Stimulated activated effector memory CD8-positive, alpha-beta T cell treated with anti-CD3 and anti-CD28 coated beads, Interleukin-12 subunit alpha, Interleukin-12 subunit beta, amount 100 ng/mL, for 72 hours (primary cell): ENCODE measurements around the gene DOK5.
"Not testable (repeated sequence)": the region's sequence is repeated elsewhere in the genome, so short reads cannot be mapped to it uniquely, and the experiment has no call there.

Source experiments
- ATAC-seq: fragments of 150-1000 bp; cut with Tn5 transposase; 2 replicates; pipeline ENCODE4 v1.10.0; 2021
- DNase-seq, 2 donors: peaks; one replicate each; pipeline ENCODE4 v3.0.0; 2021 to 2022; ENCODE audit warnings: low spot score in 2 of 2
- H3K27ac Mint-ChIP-seq: one replicate; pipeline ENCODE4 v1.8.0; 2022; ENCODE audit warnings: mild to moderate bottlenecking, mixed read lengths
- H3K36me3 Mint-ChIP-seq: one replicate; pipeline ENCODE4 v1.8.0; 2022; ENCODE audit warnings: mild to moderate bottlenecking, mixed read lengths
- H3K4me1 Mint-ChIP-seq: one replicate; pipeline ENCODE4 v1.8.0; 2022; ENCODE audit warnings: mixed read lengths
- H3K4me3 Mint-ChIP-seq: one replicate; pipeline ENCODE4 v1.8.0; 2022; ENCODE audit warnings: mild to moderate bottlenecking, mixed read lengths
- H3K9me3 Mint-ChIP-seq: one replicate; pipeline ENCODE4 v1.8.0; 2022; ENCODE audit warnings: mixed read lengths

DOK5 gene

DNA sequence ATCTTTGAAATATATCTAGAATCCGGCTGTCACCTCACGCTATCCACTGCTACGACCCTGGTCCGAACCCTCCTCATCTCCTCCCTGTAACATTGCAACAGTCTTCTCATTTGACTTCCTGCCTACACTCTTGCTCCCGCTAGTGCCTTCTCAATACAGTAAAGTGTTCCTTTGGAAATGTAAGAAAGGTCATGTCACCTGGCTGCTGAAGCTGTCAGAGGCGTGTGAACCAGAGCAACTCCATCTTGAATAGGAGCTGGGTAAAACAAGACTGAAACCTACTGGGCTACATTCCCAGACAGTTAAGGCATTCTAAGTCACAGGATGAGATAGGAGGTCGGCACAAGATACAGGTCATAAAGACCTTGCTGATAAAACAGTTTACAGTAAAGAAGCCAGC, 4.5 kb downstream of the DOK5 start:
- H3K4me3 Mint-ChIP-seq, H3K9me3 Mint-ChIP-seq, H3K4me1 Mint-ChIP-seq, ATAC-seq, DNase-seq, H3K36me3 Mint-ChIP-seq, H3K27ac Mint-ChIP-seq: not testable (repeated sequence)

GRCh38 chr20:54481442-54481841, 6.0 kb downstream of the DOK5 start:
- no peak overlapping the region for H3K4me3 Mint-ChIP-seq

GRCh38 chr20:54485631-54486030, 10.2 kb downstream of the DOK5 start:
- no peak for DNase-seq
- peaks cover 6% of the 10 kb centered on the region for H3K9me3 Mint-ChIP-seq
- H3K27ac Mint-ChIP-seq = no peak overlapping the region
- H3K4me1 Mint-ChIP-seq = no peaks in the 10 kb centered on the region
- ATAC-seq = no peak
- H3K36me3 Mint-ChIP-seq = no peaks in the 10 kb centered on the region
- no peak overlapping the region for H3K4me3 Mint-ChIP-seq

More at GRCh38 chr20:54481442-54481841, 6.0 kb downstream of the DOK5 start:
- Mint-ChIP-seq H3K4me1 (no peaks in the 10 kb centered on the region), H3K27ac (no peak overlapping the region), H3K9me3 (peaks cover 6% of the 10 kb centered on the region), H3K36me3 (no peaks in the 10 kb centered on the region)
- DNase-seq = no peak
- ATAC-seq = no peak

DNA sequence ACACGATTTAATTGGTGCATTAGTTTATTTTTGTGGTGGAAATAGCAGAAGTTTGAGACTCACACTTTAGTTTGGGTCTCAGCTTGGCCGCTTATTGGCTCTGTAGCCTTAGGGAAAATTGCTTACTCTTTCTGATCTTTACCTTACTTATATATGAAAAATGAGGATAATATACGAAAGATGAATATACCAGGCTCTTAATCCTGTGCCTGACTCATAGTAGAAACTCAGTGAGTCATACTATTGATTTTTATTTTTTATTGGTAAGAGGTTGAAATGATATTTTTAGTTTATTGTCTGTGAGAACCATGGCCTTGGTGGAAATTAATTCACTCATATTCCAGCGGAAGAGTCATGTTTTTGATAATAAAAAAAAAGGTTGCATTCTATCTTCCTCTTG, 11.2 kb downstream of the DOK5 start:
- no peak for ATAC-seq
- H3K27ac Mint-ChIP-seq = no peak overlapping the region
- DNase-seq = no peak
- H3K36me3 Mint-ChIP-seq = no peaks in the 10 kb centered on the region
- H3K4me1 Mint-ChIP-seq = no peaks in the 10 kb centered on the region
- no peaks in the 10 kb centered on the region for H3K9me3 Mint-ChIP-seq
- H3K4me3 Mint-ChIP-seq = no peak overlapping the region

DNA sequence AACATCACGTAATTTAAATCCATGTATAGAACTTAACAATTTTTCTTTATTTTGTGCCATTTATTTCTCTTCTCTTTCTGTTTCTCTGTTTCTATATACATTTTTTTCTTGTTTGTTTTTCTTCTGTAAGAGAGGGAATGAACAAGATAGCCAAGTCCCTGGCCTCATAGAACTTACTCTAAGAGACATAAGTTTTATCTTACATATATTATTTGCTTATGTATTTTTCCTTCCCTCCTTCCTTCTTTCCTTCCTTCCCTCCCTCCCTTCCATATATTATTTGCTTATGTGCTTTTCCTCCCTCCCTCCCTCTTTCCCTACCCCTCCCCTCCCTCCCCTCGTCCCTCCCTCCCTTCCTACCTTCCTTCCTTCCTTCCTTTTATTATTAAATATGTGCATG, 13.0 kb downstream of the DOK5 start:
- peaks cover 4% of the 10 kb centered on the region for H3K9me3 Mint-ChIP-seq
- H3K36me3 Mint-ChIP-seq = no peaks in the 10 kb centered on the region
- no peaks in the 10 kb centered on the region for H3K4me1 Mint-ChIP-seq
- no peak overlapping the region for H3K4me3 Mint-ChIP-seq
- ATAC-seq (no peak), DNase-seq (no peak)
- no peak overlapping the region for H3K27ac Mint-ChIP-seq

- H3K4me3 Mint-ChIP-seq = no peak overlapping the region
- H3K27ac Mint-ChIP-seq = no peak overlapping the region
- H3K9me3 Mint-ChIP-seq = peaks cover 4% of the 10 kb centered on the region
- no peak for ATAC-seq
- DNase-seq = no peak
- H3K36me3 Mint-ChIP-seq = no peaks in the 10 kb centered on the region
- H3K4me1 Mint-ChIP-seq = no peaks in the 10 kb centered on the region
Observed at GRCh38 chr20:54491506-54491905, 16.1 kb downstream of the DOK5 start.

DNA sequence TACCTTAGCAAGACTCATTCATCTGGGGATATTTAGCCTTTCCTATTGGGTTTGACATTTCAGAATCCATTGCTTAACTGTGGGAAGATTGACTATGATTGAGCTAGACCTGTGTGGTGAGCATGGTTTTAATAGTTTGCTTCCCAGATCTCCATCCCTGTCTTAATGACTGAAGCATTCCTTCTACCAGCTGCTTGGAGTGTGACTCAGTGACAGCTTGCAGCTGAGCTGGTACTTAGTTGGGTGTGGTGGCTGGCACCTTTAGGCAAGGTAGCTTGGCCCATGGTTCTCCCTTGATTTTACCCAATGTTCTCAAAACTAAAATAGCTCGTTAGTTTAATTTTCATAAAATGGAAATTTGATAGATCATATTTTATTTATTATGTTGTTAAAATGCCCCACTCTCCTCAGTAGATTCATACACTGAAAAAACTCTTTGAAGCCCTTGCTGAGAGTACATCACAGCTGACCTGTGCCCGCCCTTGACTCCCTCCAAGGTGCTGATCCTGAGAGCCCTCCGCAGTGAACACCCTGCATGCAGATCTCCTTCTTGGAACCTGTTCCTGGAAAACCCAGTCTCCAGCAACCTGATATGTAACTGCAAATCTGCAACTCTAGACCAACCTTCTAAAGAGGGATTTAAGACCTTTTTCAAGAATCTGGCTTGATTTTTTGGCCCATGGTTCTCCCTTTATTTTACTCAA, 19.1 kb downstream of the DOK5 start:
- Mint-ChIP-seq H3K4me1 (no peaks in the 10 kb centered on the region), H3K4me3 (no peak overlapping the region), H3K9me3 (peaks cover 4% of the 10 kb centered on the region), H3K27ac (no peak overlapping the region), H3K36me3 (no peaks in the 10 kb centered on the region)
- DNase-seq (no peak), ATAC-seq (no peak)

DNA sequence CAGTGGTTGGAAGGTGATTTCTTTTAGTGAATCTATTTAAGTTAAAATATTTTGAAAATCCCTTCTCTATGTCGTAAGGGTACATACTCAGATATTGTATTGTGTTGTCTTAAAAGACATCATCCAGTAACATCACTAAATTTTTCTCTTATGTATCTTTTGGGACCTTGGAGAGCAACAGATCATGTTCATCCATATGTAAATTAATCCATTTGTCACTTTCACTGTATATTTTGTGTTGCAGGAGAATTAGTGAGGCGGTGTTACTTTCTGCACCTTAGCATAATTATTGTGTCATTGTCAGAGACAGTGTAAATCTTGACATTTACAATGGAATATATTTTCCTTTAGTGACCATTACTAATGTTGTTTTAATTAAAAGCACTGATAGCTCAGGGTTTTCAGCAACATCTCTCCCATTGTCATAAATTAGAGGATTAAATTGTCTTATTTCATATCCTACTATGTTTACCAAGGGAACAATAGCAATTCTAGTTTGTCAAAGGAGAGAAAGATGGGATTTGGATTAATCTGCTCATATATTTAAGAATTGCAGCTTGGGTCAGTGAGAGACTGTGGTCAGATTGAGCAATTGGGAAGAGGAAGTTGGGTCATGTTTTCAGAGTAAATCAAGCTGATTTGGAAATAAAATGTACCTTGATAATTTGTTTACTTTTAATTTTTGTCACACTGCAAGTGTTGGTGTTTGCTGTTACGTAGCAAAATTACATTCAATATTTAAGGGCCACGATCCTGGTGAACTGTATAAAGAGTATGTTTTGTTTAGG, 22.7 kb downstream of the DOK5 start:
- DNase-seq (no peak), ATAC-seq (no peak)
- Mint-ChIP-seq H3K36me3 (no peaks in the 10 kb centered on the region), H3K4me1 (no peaks in the 10 kb centered on the region), H3K27ac (no peak overlapping the region), H3K4me3 (no peak overlapping the region), H3K9me3 (peaks cover 2% of the 10 kb centered on the region)

DNA sequence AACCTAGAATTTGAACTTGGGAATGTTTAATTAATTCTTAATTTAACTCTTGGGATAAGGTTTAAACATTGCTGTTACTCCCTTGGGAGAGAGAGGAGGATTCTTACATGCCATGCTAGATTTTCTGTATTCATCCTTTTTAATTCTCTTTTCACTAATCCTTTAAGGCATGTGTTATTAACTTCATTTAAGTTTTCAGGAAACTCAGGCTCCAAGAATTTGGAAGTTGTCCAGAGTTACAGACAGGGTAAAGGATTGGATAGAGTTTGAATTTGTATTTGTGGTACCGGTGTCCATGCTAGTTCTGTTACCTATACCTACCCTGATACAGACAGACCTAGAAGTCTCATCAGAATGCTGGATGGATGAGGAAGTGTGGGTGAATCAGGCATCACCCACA, 23.7 kb downstream of the DOK5 start:
- no peaks in the 10 kb centered on the region for H3K9me3 Mint-ChIP-seq
- no peak overlapping the region for H3K4me3 Mint-ChIP-seq
- ATAC-seq (no peak), DNase-seq (no peak)
- H3K4me1 Mint-ChIP-seq = no peaks in the 10 kb centered on the region
- no peak overlapping the region for H3K27ac Mint-ChIP-seq
- no peaks in the 10 kb centered on the region for H3K36me3 Mint-ChIP-seq

GRCh38 chr20:54502179-54502578, 26.8 kb downstream of the DOK5 start:
- H3K36me3 Mint-ChIP-seq = no peaks in the 10 kb centered on the region
- no peak overlapping the region for H3K4me3 Mint-ChIP-seq
- ATAC-seq (no peak), DNase-seq (no peak)
- H3K9me3 Mint-ChIP-seq = peaks cover 4% of the 10 kb centered on the region
- H3K4me1 Mint-ChIP-seq = no peaks in the 10 kb centered on the region
- no peak overlapping the region for H3K27ac Mint-ChIP-seq

GRCh38 chr20:54506643-54507042, 31.2 kb downstream of the DOK5 start:
- Mint-ChIP-seq H3K4me3 (no peak overlapping the region), H3K4me1 (no peaks in the 10 kb centered on the region), H3K9me3 (peaks cover 4% of the 10 kb centered on the region), H3K27ac (no peak overlapping the region), H3K36me3 (no peaks in the 10 kb centered on the region)
- ATAC-seq (no peak), DNase-seq (no peak)

DNA sequence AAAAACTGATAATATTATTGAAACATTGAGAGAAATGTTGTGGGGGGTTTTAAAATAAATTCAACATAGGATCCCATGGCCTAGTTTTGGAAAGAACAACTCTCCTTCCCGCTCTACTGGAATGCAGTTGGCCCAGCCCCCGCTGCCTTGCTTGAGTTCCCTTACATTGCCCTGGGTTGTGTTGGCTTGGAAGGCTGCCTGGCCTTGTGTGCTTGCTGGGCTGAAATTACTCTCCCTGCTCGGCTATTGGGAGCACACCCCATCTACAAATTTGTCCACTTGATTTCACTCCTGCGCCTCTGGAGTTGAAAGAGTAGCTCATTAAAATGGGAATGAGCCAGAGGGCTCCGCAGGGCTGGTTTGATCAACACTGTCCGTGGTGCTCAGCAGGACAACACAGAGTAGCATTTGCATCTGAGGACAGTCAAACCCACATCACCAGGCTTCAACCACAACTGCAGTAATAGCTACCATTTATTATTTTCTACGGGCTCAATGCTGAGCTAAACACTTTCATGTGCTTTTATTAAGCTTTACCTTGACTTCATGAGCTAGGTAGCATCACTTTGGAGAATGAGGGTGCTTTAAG, 35.2 kb downstream of the DOK5 start:
- no peak overlapping the region for H3K27ac Mint-ChIP-seq
- no peak for DNase-seq
- no peak overlapping the region for H3K4me3 Mint-ChIP-seq
- H3K4me1 Mint-ChIP-seq = no peaks in the 10 kb centered on the region
- H3K9me3 Mint-ChIP-seq = peaks cover under 1% of the 10 kb centered on the region
- no peaks in the 10 kb centered on the region for H3K36me3 Mint-ChIP-seq
- no peak for ATAC-seq

DNA sequence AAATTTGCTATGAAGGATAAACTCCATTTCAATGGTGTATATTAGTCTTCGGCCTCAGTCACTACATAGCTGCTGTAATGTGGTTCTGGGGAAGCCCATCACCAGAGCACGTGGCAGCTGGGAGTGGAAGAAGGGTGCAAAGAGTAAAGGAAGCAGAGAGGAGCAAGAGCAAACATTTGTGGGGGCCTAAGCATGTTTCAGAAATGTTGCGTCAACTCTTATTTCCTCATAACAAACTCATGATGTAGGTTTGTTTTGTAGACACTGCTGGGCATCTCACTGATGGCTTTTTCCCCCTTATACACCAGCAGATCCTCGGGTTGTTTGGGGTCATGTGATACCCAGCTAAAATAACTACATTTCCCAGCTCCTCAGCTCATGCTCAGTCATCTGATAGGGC, 37.3 kb downstream of the DOK5 start:
- H3K27ac Mint-ChIP-seq = no peak overlapping the region
- no peaks in the 10 kb centered on the region for H3K36me3 Mint-ChIP-seq
- no peak for ATAC-seq
- DNase-seq = no peak
- H3K4me1 Mint-ChIP-seq = no peaks in the 10 kb centered on the region
- no peaks in the 10 kb centered on the region for H3K9me3 Mint-ChIP-seq
- no peak overlapping the region for H3K4me3 Mint-ChIP-seq

DNA sequence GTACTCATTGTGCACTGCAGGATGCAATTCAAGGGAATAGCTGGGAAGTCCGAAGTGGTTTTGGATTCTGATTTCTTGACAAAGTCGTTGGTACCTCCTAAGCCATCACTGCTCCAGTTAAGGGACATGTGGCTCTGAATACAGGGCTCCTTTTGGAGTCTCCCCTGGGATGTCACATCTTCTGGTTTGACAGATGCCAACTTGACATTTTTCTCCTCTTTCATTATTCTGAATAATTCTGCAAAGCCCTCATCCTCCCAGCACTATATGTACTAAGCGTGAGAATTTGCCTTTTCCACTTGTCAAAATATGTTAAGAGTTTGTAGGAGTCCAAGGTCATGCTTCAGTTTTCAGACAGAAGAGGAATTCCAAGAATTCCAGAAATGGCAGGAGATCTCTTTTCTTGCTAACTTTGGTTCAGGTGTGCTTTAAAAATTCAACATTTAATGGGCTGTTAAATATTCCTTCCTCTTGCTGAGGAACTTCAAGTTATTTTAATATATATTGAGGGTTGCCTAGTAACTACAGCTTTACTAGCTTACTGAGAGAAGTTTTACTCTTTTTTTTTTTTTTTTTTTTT, 38.7 kb downstream of the DOK5 start:
- Mint-ChIP-seq H3K9me3 (no peaks in the 10 kb centered on the region), H3K4me3 (no peak overlapping the region), H3K27ac (no peak overlapping the region), H3K36me3 (no peaks in the 10 kb centered on the region), H3K4me1 (no peaks in the 10 kb centered on the region)
- no peak for ATAC-seq
- DNase-seq = no peak

- Mint-ChIP-seq H3K4me3 (no peak overlapping the region), H3K4me1 (no peaks in the 10 kb centered on the region)
Observed at GRCh38 chr20:54515793-54516628, 40.6 kb downstream of the DOK5 start.

More at GRCh38 chr20:54515793-54516628, 40.6 kb downstream of the DOK5 start:
- DNase-seq (no peak), ATAC-seq (no peak)
- no peak overlapping the region for H3K27ac Mint-ChIP-seq
- H3K36me3 Mint-ChIP-seq = no peaks in the 10 kb centered on the region
- peaks cover 5% of the 10 kb centered on the region for H3K9me3 Mint-ChIP-seq
